ENCODE data around the gene ZBTB34.

GRCh38 chr9:126869368-126869767 is 8.9 kb downstream of the ZBTB34 start:
- TF ChIP-seq, protein P1, sequence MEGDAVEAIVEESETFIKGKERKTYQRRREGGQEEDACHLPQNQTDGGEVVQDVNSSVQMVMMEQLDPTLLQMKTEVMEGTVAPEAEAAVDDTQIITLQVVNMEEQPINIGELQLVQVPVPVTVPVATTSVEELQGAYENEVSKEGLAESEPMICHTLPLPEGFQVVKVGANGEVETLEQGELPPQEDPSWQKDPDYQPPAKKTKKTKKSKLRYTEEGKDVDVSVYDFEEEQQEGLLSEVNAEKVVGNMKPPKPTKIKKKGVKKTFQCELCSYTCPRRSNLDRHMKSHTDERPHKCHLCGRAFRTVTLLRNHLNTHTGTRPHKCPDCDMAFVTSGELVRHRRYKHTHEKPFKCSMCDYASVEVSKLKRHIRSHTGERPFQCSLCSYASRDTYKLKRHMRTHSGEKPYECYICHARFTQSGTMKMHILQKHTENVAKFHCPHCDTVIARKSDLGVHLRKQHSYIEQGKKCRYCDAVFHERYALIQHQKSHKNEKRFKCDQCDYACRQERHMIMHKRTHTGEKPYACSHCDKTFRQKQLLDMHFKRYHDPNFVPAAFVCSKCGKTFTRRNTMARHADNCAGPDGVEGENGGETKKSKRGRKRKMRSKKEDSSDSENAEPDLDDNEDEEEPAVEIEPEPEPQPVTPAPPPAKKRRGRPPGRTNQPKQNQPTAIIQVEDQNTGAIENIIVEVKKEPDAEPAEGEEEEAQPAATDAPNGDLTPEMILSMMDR (tag by site-specific recombination; IDR thresholded peaks at IDR 0.05): no peak
- TF ChIP-seq BCL11B (tag by site-specific recombination; IDR thresholded peaks at IDR 0.05; ENCODE audit: low read depth): no peak
- TF ChIP-seq, protein P2, sequence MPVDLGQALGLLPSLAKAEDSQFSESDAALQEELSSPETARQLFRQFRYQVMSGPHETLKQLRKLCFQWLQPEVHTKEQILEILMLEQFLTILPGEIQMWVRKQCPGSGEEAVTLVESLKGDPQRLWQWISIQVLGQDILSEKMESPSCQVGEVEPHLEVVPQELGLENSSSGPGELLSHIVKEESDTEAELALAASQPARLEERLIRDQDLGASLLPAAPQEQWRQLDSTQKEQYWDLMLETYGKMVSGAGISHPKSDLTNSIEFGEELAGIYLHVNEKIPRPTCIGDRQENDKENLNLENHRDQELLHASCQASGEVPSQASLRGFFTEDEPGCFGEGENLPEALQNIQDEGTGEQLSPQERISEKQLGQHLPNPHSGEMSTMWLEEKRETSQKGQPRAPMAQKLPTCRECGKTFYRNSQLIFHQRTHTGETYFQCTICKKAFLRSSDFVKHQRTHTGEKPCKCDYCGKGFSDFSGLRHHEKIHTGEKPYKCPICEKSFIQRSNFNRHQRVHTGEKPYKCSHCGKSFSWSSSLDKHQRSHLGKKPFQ (tag by site-specific recombination; IDR thresholded peaks at IDR 0.05): no peak
- TF ChIP-seq ZNF292 (tag by site-specific recombination; IDR thresholded peaks at IDR 0.05; ENCODE audit: borderline replicate concordance, low read depth): no peak
- TF ChIP-seq ZNF423 (tag by site-specific recombination; IDR thresholded peaks at IDR 0.05): no peak

All from HEK293 (cell line).